Measurements from ENCODE around the gene DOK7. TPM values are rescaled to one million over a fixed set of nuclear protein-coding genes. Genes with fewer than 3 reads are reported as not detected.

DOK7 gene
- total and polyA plus RNA-seq, 2 of the 4 experiments (the other 2 are of a cell fraction) = not detected

GRCh38 chr4:3513807-3514206 lies 50.7 kb downstream of the DOK7 start:
- WGBS, 2 experiments (ENCODE audit: extremely low coverage in 2 of 2, insufficient read length in 1 of 2) = 100% methylated on average over 9 of the region's 18 CpGs; no CpG with 5 or more reads in 1 of the 2 experiments

More at GRCh38 chr4:3513807-3514206, 50.7 kb downstream of the DOK7 start:
- Histone ChIP-seq H3K4me1 (ENCODE audit: control insufficient read depth, insufficient read depth, low read length) (no peaks in the 10 kb centered on the region), H2BK20ac (ENCODE audit: low read depth, low read length) (no peak overlapping the region), H3K9me3 (ENCODE audit: control insufficient read depth, insufficient read depth, low read length) (no peaks in the 10 kb centered on the region), H2AK9ac (replicated peaks; ENCODE audit: low read depth, low read length, poor library complexity) (no peak overlapping the region), H2AFZ (replicated peaks; ENCODE audit: low read length, poor library complexity) (no peak overlapping the region), H2BK120ac (ENCODE audit: low read depth, low read length) (no peak overlapping the region), H3K4ac (ENCODE audit: low read depth, low read length) (no peak overlapping the region), H2AK5ac (ENCODE audit: low read depth, low read length) (no peak overlapping the region), H4K8ac (ENCODE audit: low read depth in 2 of 2, low read length in 2 of 2) (no peak overlapping the region), H3K9me1 (ENCODE audit: insufficient read depth, low read length) (no peaks in the 10 kb centered on the region), H2BK5ac (ENCODE audit: low read depth, low read length, poor library complexity, severe bottlenecking) (no peak overlapping the region), H3K4me2 (ENCODE audit: low read depth, low read length) (no peak overlapping the region), H4K20me1 (ENCODE audit: insufficient read depth, low read length) (peaks cover 1% of the 10 kb centered on the region), H3K18ac (ENCODE audit: low read depth, low read length) (no peak overlapping the region), H3K23ac (ENCODE audit: low read depth, low read length) (no peak overlapping the region), H3K56ac (ENCODE audit: extremely low read depth, insufficient read depth, low read length) (no peak overlapping the region), H4K91ac (ENCODE audit: insufficient read depth, low read depth, low read length) (no peak overlapping the region), H2BK15ac (ENCODE audit: low read depth, low read length) (no peak overlapping the region), H3K4me3 (ENCODE audit: insufficient read depth, low read depth, low read length) (no peak overlapping the region), H3K79me1 (ENCODE audit: low read depth in 1 of 2, low read length in 2 of 2) (peaks cover 0 to 10% of the 10 kb centered on the region in 2 experiments; a peak in 1 of 4 replicates), H3K9ac (ENCODE audit: low read depth, low read length) (no peak overlapping the region), H4K5ac (ENCODE audit: low read depth, low read length) (no peak overlapping the region), H3K27me3 (ENCODE audit: control insufficient read depth, insufficient read depth, low read length) (no peaks in the 10 kb centered on the region), H3K36me3 (ENCODE audit: control insufficient read depth, insufficient read depth, low read length) (peaks cover 63% of the 10 kb centered on the region), H3K14ac (replicated peaks; ENCODE audit: low read depth, low read length) (no peak overlapping the region), H3K27ac (ENCODE audit: insufficient read depth, low read length) (no peak overlapping the region)
- ChIA-PET POLR2A (ENCODE audit: unreplicated experiment) (no interaction called here), CTCF (interaction anchor here (0.6 kb wide), 1 partner anchor 313 kb away, joined by 3 read pairs; no protein-coding TSS in a partner anchor)
- in situ Hi-C loops (cut with MboI; ENCODE audit: low sequenced_read_pairs) (no loop called here), dilution Hi-C loops (cut with HindIII; ENCODE audit: low sequenced_read_pairs, unreplicated experiment) (no loop called here), intact Hi-C loops (cut with micrococcal nuclease) (no loop called here)
- BruUV-seq (replicated peaks) = no TSS peak
- no peak for TF ChIP-seq RAD21 (IDR thresholded peaks at IDR 0.05; ENCODE audit: low read length)
- TF ChIP-seq NFE2L2 (IDR thresholded peaks at IDR 0.05; ENCODE audit: low read depth, low read length) = no peak
- no peak for TF ChIP-seq MAFK (IDR thresholded peaks at IDR 0.05; ENCODE audit: low read depth, low read length)
- TF ChIP-seq USF2 (IDR thresholded peaks at IDR 0.05; ENCODE audit: low read depth, low read length) = no peak
- no peak for TF ChIP-seq SMC3 (IDR thresholded peaks at IDR 0.05; ENCODE audit: low read depth, low read length)
- TF ChIP-seq POLR2A (IDR thresholded peaks at IDR 0.05; ENCODE audit: low read depth, low read length) = no peak
- TF ChIP-seq FOS (IDR thresholded peaks at IDR 0.05; ENCODE audit: low read depth, low read length) = no peak
- no peak for TF ChIP-seq BHLHE40 (IDR thresholded peaks at IDR 0.05; ENCODE audit: low read depth, low read length)
- no peak for TF ChIP-seq ELK1 (IDR thresholded peaks at IDR 0.05; ENCODE audit: borderline replicate concordance, low read depth, low read length)
- TF ChIP-seq CTCF (conservative IDR thresholded peaks at IDR 0.05; ENCODE audit: low read depth, low read length) = no peak
- no peak for TF ChIP-seq RFX5 (IDR thresholded peaks at IDR 0.05; ENCODE audit: low read depth, low read length)
- no peak for TF ChIP-seq CHD1 (IDR thresholded peaks at IDR 0.05; ENCODE audit: low read depth, low read length)
- TF ChIP-seq CEBPB (IDR thresholded peaks at IDR 0.05; ENCODE audit: low read depth, low read length) = no peak
- TF ChIP-seq MAZ (IDR thresholded peaks at IDR 0.05; ENCODE audit: borderline replicate concordance, low read depth, low read length) = no peak
- TF ChIP-seq RCOR1 (IDR thresholded peaks at IDR 0.05; ENCODE audit: insufficient replicate concordance, low read length) = no peak
- TF ChIP-seq MXI1 (IDR thresholded peaks at IDR 0.05; ENCODE audit: borderline replicate concordance, low read depth, low read length) = no peak
- ATAC-seq (ENCODE audit: low read depth) = no peak
- DNase-seq = no peak
